Activated CD8-positive, alpha-beta T cell treated with anti-CD3 and anti-CD28 coated beads for 36 hours (primary cell): ENCODE results near the gene ZNF597. TPM values are rescaled to one million over a fixed set of nuclear protein-coding genes. Genes with fewer than 3 reads are reported as not detected.

ENCODE experiments used
- ATAC-seq: fragments of 200-7000 bp; cut with Tn5 transposase; one replicate; pipeline ENCODE4 v1.10.0; 2021; ENCODE audit warnings: mild to moderate bottlenecking, moderate library complexity
- CTCF ChIA-PET: fragments of 350-600 bp; sonication (Branson Sonifier 250); formaldehyde crosslinking; loops from one replicate; lab custom pipeline; 2021; ENCODE audit warnings: antibody characterized with exemption; lab: Charles Lee
- POLR2A ChIA-PET: fragments of 350-600 bp; sonication (Branson Sonifier 250); formaldehyde crosslinking; loops from one replicate; lab custom pipeline; 2021; ENCODE audit warnings: antibody characterized with exemption; lab: Charles Lee
- DNase-seq: peaks from one replicate; pipeline ENCODE4 v3.0.0-alpha.2; 2020
- H3K27ac Mint-ChIP-seq: one replicate; pipeline ENCODE4 v1.8.0; 2021; ENCODE audit warnings: mild to moderate bottlenecking, mixed read lengths
- H3K27me3 Mint-ChIP-seq: one replicate; pipeline ENCODE4 v1.8.0; 2021; ENCODE audit warnings: mixed read lengths
- H3K36me3 Mint-ChIP-seq: one replicate; pipeline ENCODE4 v1.8.0; 2021; ENCODE audit warnings: low read depth, mixed read lengths
- H3K4me1 Mint-ChIP-seq: one replicate; pipeline ENCODE4 v1.8.0; 2021; ENCODE audit warnings: low read depth, mixed read lengths
- H3K4me3 Mint-ChIP-seq: one replicate; pipeline ENCODE4 v1.8.0; 2021; ENCODE audit warnings: mild to moderate bottlenecking, moderate library complexity, mixed read lengths
- H3K9me3 Mint-ChIP-seq: one replicate; pipeline ENCODE4 v1.8.0; 2021; ENCODE audit warnings: mixed read lengths
- CTCF ChIP-seq: fragments of 200-600 bp; IDR thresholded peaks from one replicate; pipeline ENCODE4 v1.8.0; 2022; ENCODE audit warnings: antibody characterized with exemption, mild to moderate bottlenecking
- intact Hi-C: fragments of 100-400 bp; cut with micrococcal nuclease; formaldehyde crosslinking; loops from one replicate; pipeline ENCODE4 v1.10.0; 2022
- total RNA-seq, 2 experiments: library from RNA; stranded (reverse); gene quantifications; one replicate each; pipeline ENCODE4 v1.2.3, GENCODE V29; 2021

The ZNF597 gene
- total RNA-seq, 2 experiments from 2014 or later: 1.6 to 1.8 TPM

GRCh38 chr16:3487521-3488410, 44.5 kb upstream of the ZNF597 start:
- no peaks in the 10 kb centered on the region for H3K4me1 Mint-ChIP-seq
- intact Hi-C loops: no loop called here
- no peak for TF ChIP-seq CTCF
- H3K4me3 Mint-ChIP-seq: no peak overlapping the region
- no peak overlapping the region for H3K27ac Mint-ChIP-seq
- POLR2A ChIA-PET: interaction anchor here (1.0 kb wide), 1 partner anchor 175 kb away, joined by 5 read pairs; no protein-coding TSS in a partner anchor
- no peaks in the 10 kb centered on the region for H3K9me3 Mint-ChIP-seq
- CTCF ChIA-PET: no interaction called here
- peaks cover 9% of the 10 kb centered on the region for H3K36me3 Mint-ChIP-seq
- no peaks in the 10 kb centered on the region for H3K27me3 Mint-ChIP-seq
- no peak for DNase-seq
- ATAC-seq: no peak

DNA sequence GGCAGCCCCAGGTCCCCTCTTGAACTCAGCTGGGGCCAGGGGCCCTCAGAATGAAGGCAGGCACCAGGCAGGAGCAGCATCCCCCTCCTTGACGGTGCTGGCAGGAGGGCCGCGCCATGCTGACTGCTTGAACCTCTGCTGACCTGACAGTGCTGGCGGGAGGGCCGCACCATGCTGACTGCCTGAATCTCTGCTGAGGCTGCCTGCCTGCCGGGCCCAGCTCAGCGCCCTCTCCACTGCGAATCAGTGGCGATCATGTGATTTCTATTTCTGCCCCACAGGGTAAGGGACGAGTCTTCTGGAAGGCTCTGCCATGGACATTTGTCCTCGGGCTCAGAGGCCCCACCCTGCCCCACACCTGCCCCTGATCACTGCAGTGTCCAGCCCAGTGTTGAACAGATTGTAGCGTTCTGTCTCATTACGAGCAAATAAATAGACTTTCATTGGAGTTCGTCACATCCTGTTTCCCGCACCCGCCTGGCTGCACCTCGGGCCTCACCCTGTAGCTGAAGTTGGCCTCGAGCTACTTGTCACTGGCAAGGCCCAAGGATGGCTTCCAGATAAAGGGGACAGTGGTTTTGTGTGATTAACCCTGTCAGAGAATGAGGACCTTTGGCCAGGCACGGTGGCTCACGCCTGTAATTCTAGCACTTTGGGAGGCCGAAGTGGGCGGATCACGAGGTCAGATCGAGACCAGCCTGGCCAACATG, 43.4 kb upstream of the ZNF597 start:
- no peaks in the 10 kb centered on the region for H3K27me3 Mint-ChIP-seq
- no peaks in the 10 kb centered on the region for H3K4me1 Mint-ChIP-seq
- intact Hi-C loops: no loop called here
- peaks cover 14% of the 10 kb centered on the region for H3K36me3 Mint-ChIP-seq
- ChIA-PET POLR2A (no interaction called here), CTCF (no interaction called here)
- no peak overlapping the region for H3K27ac Mint-ChIP-seq
- H3K4me3 Mint-ChIP-seq: no peak overlapping the region
- TF ChIP-seq CTCF: no peak
- DNase-seq (no peak), ATAC-seq (no peak)
- H3K9me3 Mint-ChIP-seq: no peaks in the 10 kb centered on the region

- intact Hi-C loops: no loop called here
- Mint-ChIP-seq H3K4me1 (peaks cover under 1% of the 10 kb centered on the region), H3K27me3 (no peaks in the 10 kb centered on the region), H3K9me3 (no peaks in the 10 kb centered on the region), H3K27ac (no peak overlapping the region), H3K36me3 (peaks cover 17% of the 10 kb centered on the region), H3K4me3 (no peak overlapping the region)
- no peak for ATAC-seq
- TF ChIP-seq CTCF: no peak
- POLR2A ChIA-PET: no interaction called here
- CTCF ChIA-PET: no interaction called here
- no peak for DNase-seq
Observed at GRCh38 chr16:3485821-3486505, 42.7 kb upstream of the ZNF597 start.

DNA sequence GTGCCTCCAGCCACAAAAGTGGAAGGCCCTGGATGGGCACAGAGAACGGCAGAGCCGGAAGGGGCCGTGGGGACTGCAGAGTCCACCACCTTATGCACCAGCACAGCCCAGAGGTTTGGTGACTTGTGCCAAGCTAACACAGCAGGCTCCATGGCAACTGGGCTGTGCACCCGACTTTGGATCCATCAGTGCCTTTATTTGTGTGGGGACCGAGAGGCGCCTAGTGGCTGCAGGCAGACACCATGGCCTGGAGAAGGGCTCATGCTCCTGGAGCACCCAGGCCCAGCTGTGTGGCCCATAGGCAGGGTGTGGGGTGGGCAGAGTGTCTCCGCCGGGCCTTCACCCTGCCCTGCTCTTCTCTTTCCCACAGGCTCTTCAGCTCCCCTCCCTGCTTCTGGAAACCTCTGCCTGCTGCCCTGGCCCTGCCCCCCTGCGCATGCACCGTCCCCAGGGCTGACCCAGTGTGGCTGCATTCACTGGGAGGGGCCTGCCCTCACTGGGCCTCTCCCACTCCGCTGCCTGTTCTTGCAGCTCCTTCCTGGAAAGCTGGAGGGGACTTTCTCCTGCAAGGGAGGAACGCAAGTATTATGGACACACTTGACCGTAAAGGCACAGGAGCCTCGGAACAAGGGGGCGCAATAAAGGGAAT, 41.9 kb upstream of the ZNF597 start:
- no peak for ATAC-seq
- POLR2A ChIA-PET: interaction anchor here (0.9 kb wide), 1 partner anchor 15 kb away, joined by 3 read pairs; no protein-coding TSS in a partner anchor
- no peak for DNase-seq
- Mint-ChIP-seq H3K27ac (no peak overlapping the region), H3K27me3 (no peaks in the 10 kb centered on the region), H3K4me1 (peaks cover 2% of the 10 kb centered on the region), H3K4me3 (no peak overlapping the region), H3K9me3 (no peaks in the 10 kb centered on the region), H3K36me3 (peaks cover 17% of the 10 kb centered on the region)
- CTCF ChIA-PET: no interaction called here
- intact Hi-C loops: no loop called here
- TF ChIP-seq CTCF: no peak
